M059J (cell line): ENCODE data around the gene MEGF6. TPM values are rescaled to one million over a fixed set of nuclear protein-coding genes. Genes with fewer than 3 reads are reported as not detected.
A peak's percentile ranks its signal among the peaks of the same experiment; 100 is the strongest.

Experiments
- DNase-seq: peaks from one replicate; pipeline ENCODE4 v3.0.0-alpha.2; 2012; ENCODE audit warnings: low read depth
- total RNA-seq: library from RNA; depleted of rRNA; stranded (reverse); fragments of >200 nt; shearing (Covaris generic); gene quantifications from 2 replicates; pipeline ENCODE4 v1.2.3, GENCODE V29; 2014

Gene MEGF6
- total RNA-seq, 1 experiment from 2014 or later, result 20.9 TPM

- DNase-seq, result no peak
Observed at GRCh38 chr1:3490046-3490745, 121.1 kb downstream of the MEGF6 start.

DNA sequence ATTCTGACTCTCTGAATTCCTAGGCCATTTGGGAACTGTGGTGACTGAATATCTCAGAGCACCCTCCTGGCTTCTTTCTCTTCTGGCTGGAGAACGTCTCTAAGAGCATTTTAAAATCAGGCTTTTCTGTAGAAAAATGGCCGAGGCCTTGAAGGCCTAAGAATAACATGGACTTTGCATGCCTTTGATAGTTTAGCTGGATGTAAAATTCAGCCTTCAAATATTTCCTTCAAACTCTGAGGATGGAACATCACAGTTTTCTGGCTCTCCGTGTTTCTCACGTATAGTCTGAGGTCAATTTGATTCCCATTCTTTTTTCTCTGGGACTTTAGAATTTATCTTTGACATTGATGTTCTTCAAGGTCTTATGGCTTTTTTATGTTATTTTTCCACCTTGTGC lies 122.9 kb downstream of the MEGF6 start:
- DNase-seq, result no peak

DNA sequence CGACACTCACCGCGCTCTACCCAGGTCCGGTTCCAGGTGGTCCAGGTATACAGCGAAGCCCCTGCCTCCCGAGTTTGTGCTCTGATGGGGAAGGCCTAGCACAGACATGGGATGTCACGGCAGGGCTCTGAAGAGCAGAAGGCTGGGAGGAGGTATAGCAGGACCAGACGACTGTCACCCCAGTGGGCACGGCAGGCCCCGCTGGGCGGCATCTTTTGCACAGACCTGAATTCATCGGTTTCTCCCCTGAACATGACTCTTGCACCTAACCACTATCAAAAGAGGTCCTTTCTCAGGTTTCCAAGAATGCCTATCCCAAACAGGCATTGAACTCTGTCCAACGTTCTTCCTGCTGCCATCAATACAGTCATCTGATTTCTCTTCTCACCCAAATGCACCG lies 126.3 kb downstream of the MEGF6 start:
- no peak for DNase-seq

- no peak for DNase-seq
Observed at GRCh38 chr1:3483801-3484444, 127.4 kb downstream of the MEGF6 start.

- DNase-seq, result no peak
Observed at GRCh38 chr1:3483380-3483779, 127.9 kb downstream of the MEGF6 start.

DNA sequence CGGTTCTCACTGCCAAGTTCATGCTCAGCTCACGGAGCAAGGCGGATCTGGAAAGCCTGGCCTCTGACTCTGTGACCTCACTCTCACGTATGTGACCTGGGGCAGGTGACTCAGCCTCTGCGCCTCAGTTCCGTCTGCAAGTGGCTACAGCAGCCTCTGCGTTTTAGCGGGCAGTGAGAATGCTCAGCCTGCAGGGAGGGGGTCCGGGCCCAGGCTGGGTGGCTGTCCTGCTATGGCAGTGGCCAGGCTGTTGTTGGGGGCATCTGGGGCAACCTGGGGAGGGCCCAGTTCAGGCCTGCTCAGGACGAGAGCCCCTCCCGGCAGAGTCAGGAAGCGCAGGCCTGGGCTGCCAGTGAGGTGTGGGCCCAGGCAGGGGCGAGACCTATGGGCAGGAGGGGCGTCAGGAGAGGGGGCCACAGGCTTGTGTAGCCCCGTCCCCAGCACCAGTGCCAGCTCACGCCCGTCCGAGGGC lies 128.9 kb downstream of the MEGF6 start:
- DNase-seq, result peak; percentile 88

DNA sequence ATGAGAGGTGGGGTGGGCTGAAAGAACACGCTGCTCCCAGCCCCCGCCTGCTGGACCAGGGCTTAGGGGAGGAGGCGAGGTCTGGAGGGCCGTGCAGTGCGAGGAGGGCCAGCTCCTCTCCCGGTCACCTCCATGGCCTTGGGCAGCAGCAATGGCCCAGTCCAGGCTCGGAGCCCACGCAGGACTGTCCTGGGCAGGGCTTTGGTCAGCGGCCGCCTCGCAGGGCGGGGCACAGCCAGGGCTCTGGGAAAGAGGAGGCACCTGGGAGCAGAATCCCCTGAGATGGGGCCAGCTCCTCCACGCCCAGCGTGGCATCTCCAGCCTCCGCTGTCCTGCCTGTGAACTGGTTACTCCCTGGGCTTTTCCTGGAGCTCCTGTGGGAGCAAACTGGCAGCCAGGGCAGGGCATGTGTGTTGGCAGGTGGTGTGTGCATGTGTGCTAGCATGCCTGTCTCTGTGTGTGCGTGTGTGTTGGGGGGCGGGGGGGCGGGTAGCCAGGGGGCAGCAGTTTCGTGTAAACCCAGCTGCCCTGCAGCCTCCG lies 129.4 kb downstream of the MEGF6 start:
- DNase-seq, result no peak

DNA sequence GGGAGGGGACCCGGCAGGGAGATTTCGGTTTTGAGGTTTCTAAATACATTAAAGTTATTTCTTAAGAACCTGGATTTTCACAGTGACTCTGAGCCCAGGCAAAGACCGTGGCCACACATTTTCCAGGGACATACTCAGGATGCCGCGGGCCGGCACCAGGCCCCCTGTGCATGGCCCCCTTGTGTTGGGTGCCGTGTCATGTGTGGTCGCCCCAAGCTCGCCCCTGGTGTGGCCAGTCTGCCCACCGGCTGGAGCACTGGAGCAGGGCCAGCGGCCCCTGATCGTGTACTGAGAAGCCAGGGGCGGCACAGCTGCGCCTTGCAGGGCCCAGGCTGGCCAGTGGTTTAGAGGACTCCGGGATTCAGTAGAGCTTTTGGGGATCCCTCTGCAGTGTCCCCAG lies 130.3 kb downstream of the MEGF6 start:
- no peak for DNase-seq

GRCh38 chr1:3480369-3480719 lies 131.0 kb downstream of the MEGF6 start:
- no peak for DNase-seq

- DNase-seq, result no peak
Observed at GRCh38 chr1:3479511-3480368, 131.6 kb downstream of the MEGF6 start.

DNA sequence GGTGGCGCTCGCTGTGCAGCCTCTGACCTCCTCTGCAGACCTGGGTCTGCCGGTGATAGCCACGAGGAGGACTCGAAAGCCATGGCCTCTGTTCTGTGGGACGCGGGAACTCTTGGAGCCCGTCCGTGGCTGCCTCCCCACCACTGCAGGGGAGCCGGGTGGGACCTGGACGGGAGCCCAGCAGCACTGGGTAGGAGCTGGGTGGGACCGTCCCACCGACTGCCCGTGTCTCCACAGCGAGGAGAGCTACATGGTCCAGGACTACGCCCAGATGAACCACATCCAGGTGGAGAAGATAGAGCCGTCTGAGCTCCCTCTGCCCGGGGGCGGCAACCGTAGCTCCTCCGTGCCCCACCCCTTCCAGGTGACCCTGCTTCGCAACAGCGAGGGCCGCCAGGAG lies 133.1 kb downstream of the MEGF6 start:
- no peak for DNase-seq

DNA sequence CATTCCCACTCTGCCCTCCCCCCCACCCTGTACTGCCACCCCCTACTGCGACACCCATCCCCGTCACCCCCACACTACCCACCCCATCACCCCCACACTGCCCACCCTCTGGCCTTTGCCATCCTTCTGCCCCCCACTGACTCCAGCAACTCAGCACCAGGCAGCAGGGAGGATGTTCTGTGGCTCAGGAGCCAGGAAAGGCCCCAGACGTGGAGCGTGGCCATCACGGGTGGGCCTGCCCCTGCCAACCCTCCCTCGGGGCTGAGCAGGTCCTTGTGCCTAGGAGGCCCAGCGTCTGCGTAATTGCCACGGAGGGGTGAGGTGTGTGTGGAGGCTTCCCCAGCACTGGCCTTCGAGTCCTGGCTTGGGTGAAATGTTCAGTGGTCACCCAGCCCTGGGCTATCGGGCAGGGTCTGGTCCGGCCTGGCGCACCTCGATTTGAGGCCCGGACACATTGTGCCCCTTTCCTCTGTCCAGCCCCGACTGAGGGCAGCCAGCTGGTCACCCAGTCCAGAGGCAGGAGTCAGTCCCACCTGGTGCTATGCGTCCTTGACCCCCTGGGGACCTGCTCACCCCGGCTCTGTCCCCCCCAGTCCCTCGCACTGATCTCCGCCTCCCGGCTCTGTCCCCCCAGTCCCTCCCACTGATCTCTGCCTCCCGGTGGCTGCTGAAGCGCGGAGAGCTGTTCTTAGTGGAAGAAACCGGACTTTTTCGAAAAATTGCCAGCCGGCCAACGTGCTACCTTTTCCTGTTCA lies 133.9 kb downstream of the MEGF6 start:
- DNase-seq, result no peak

- no peak for DNase-seq
Observed at GRCh38 chr1:3476666-3477065, 134.6 kb downstream of the MEGF6 start.

GRCh38 chr1:3475839-3476573 lies 135.3 kb downstream of the MEGF6 start:
- no peak for DNase-seq

- no peak for DNase-seq
Observed at GRCh38 chr1:3474421-3474820, 136.9 kb downstream of the MEGF6 start.

DNA sequence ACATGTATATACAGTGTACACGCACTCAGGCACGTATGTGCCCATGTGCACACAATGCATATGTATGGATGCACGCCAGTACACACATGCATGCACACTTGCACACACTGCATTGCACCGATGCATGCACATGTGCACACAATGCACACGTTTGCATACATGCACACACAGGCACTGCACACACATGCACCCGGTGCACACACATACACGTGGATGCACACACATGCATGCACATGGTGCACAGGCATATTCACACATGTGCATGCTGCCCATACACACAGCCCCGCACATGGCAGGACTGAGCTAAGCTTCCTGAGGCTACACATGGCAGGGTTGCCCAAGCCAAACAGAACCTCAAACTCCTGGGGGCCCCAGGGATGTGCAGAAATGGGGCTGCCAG lies 137.3 kb downstream of the MEGF6 start:
- no peak for DNase-seq

DNA sequence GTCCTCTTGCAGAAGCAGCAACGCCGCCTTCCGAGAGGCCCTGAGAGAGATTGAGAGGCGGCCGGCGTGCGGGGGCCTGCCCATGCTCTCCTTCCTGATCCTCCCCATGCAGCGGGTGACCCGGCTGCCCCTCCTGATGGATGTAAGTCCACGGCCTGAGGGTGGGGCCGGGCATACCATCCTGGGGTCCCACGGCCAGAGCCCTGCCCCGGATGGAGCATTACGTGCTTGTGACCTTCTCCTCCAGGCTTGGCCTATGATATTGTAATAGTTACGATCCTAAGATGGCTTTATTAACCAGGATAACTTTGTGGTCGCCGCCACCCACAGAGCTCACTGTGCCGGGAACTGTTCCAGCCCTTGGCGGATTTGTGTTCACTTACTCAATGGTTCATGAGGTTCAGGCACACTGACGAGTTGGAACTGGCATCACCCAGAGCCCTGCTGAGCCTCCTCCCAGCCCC lies 137.9 kb downstream of the MEGF6 start:
- peak; percentile 90 for DNase-seq

- DNase-seq, result no peak
Observed at GRCh38 chr1:3472906-3473305, 138.4 kb downstream of the MEGF6 start.

DNA sequence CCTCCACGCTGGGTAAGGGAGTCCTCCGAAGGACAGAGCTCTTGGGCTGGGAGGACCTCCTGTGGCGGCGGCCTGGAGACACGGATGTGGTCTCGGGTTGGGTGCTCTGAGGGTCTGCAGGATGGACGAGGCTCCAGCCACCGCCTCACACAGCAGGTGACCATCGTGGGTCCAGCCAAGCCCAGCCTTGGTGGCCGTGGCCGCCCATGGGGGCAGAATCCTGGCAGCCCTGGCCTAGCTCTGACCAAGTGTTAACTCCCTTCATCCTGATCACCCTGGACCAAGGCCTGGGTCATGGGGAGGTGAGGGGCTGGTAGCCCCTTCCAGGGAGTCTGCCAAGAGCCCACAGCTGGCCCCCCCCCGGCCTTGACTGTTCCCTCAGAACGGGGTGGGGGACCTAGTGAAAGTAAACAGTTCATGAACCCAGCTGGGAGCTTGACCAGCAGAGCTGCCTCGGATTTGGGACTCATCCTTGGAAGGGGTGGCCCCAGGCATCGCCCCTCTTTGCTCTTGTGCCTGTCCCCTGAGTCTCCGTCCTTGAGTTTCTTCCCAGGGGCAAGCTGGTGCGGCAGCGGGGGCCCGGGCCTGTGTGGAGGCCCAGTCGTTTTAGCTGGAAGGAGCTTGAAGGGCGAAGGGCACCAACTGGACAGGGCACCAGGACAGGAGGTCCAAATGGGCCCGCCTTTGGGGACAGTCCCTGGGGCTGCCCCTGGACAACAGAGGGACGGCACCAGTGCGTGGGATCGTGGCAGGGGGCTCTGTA lies 139.0 kb downstream of the MEGF6 start:
- no peak for DNase-seq
